ENCODE data around the gene PTH1R. TPM values are rescaled to one million over a fixed set of nuclear protein-coding genes. Genes with fewer than 3 reads are reported as not detected.

PTH1R gene
- total and polyA plus RNA-seq, 10 of the 15 experiments (the other 5 are each of a cell fraction or from before 2014, with no cell fraction given), result not detected

GRCh38 chr3:46875560-46875959 lies 2.0 kb upstream of the PTH1R start:
- Histone ChIP-seq H2AFZ (ENCODE audit: control insufficient read depth, low read depth, low read length) (no peak overlapping the region), H3K36me3 (ENCODE audit: control insufficient read depth in 2 of 2, insufficient read depth in 2 of 2, low read length in 1 of 2) (no peaks in the 10 kb centered on the region), H3K27ac (ENCODE audit: control insufficient read depth, insufficient read depth) (no peak overlapping the region), H3K27me3 (replicated peaks in 1 of 2; ENCODE audit: control insufficient read depth in 2 of 2, insufficient read depth in 2 of 2, low read length in 1 of 2) (peaks cover 0 to 2% of the 10 kb centered on the region in 2 experiments; a peak in 1 of 4 replicates), H3K4me1 (ENCODE audit: control insufficient read depth, insufficient read depth, low read length) (peaks cover 7% of the 10 kb centered on the region), H3K9me3 (replicated peaks; ENCODE audit: control insufficient read depth, insufficient read depth, low read length) (no peaks in the 10 kb centered on the region), H3K4me3 (no peak overlapping the region), H4K20me1 (ENCODE audit: control insufficient read depth, insufficient read depth) (no peaks in the 10 kb centered on the region), H3K79me2 (ENCODE audit: control insufficient read depth, insufficient read depth, low read length) (no peaks in the 10 kb centered on the region), H3K9ac (ENCODE audit: control insufficient read depth, insufficient read depth, low read length) (no peak overlapping the region), H3K4me2 (ENCODE audit: control insufficient read depth, insufficient read depth) (no peak overlapping the region)
- no TSS peak for BruUV-seq (replicated peaks)
- 57% methylated on average over 9 of the region's 9 CpGs for WGBS (ENCODE audit: insufficient coverage, insufficient replicate concordance, low lambda C conversion rate, missing lambda C conversion rate)
- ChIA-PET CTCF (interaction anchor here (0.7 to 1.5 kb wide), 2 partner anchors 20 to 37 kb away, joined by 3 to 8 read pairs; no protein-coding TSS in a partner anchor), POLR2A (no interaction called here), RAD21 (ENCODE audit: unreplicated experiment) (interaction anchor here (1.8 kb wide), 1 partner anchor 19 kb away, joined by 6 read pairs; no protein-coding TSS in a partner anchor), SMC1A (ENCODE audit: uncharacterized antibody, unreplicated experiment) (no interaction called here)
- DNase-seq (ENCODE audit: low read depth, low spot score), result no peak
- in situ Hi-C loops (cut with MboI) (no loop called here), intact Hi-C loops (cut with micrococcal nuclease; ENCODE audit: unreplicated experiment) (no loop called here)
- no peak for FAIRE-seq
- ATAC-seq, result no peak
- no peak for TF ChIP-seq FOXK2 (IDR thresholded peaks at IDR 0.05)
- TF ChIP-seq RB1 (IDR thresholded peaks at IDR 0.05; ENCODE audit: borderline replicate concordance), result no peak
- TF ChIP-seq SREBF2 (IDR thresholded peaks at IDR 0.05; ENCODE audit: low read length), result no peak
- TF ChIP-seq NFYB (IDR thresholded peaks at IDR 0.05; ENCODE audit: insufficient read depth, low read depth, low read length), result no peak
- TF ChIP-seq SIN3A (IDR thresholded peaks at IDR 0.05; ENCODE audit: low read depth, low read length), result no peak
- no peak for TF ChIP-seq BCL3 (IDR thresholded peaks at IDR 0.05; ENCODE audit: borderline replicate concordance, insufficient read depth, low read depth, low read length, poor library complexity, severe bottlenecking)

Measured in GM12878 (cell line).